ENCODE data around the gene SLC22A31.

The SLC22A31 gene

GRCh38 chr16:89173174-89173921 lies 27.0 kb downstream of the SLC22A31 start:
- H3K79me2 ChIP-seq (ENCODE audit: low read length): no peaks in the 10 kb centered on the region
- H3K27me3 ChIP-seq (replicated peaks; ENCODE audit: insufficient read depth, low read length): peaks cover 10% of the 10 kb centered on the region; the same call in 1 of the 2 replicates
- no peak overlapping the region for H3K9ac ChIP-seq (ENCODE audit: low read length)
- TF ChIP-seq EZH2 (optimal IDR thresholded peaks at IDR 0.05; ENCODE audit: low read depth, low read length): no peak
- no peak for TF ChIP-seq EZH2phosphoT487 (IDR thresholded peaks at IDR 0.05; ENCODE audit: low read length)
- TF ChIP-seq CTCF (IDR thresholded peaks at IDR 0.05; ENCODE audit: low read length): no peak
- H3K4me1 ChIP-seq (ENCODE audit: low read length): no peaks in the 10 kb centered on the region
- H2AFZ ChIP-seq (ENCODE audit: low read length): no peak overlapping the region
- H4K20me1 ChIP-seq (ENCODE audit: insufficient read depth, low read length): no peaks in the 10 kb centered on the region
- no peak overlapping the region for H3K4me3 ChIP-seq (ENCODE audit: low read length)
- DNase-seq: no peak
- no peaks in the 10 kb centered on the region for H3F3A ChIP-seq (ENCODE audit: insufficient read depth, low read length)
- no peaks in the 10 kb centered on the region for H3K36me3 ChIP-seq (replicated peaks; ENCODE audit: insufficient read depth, low read length)
- no peak overlapping the region for H3K4me2 ChIP-seq (ENCODE audit: low read depth, low read length)
- no peaks in the 10 kb centered on the region for H3K9me3 ChIP-seq (replicated peaks; ENCODE audit: insufficient read depth, low read length)
- no peak overlapping the region for H3K27ac ChIP-seq (ENCODE audit: low read length)
- no peaks in the 10 kb centered on the region for H3K9me2 ChIP-seq (replicated peaks; ENCODE audit: insufficient read depth, low read length)

- no peaks in the 10 kb centered on the region for H3K36me3 ChIP-seq (replicated peaks; ENCODE audit: insufficient read depth, low read length)
- no peaks in the 10 kb centered on the region for H4K20me1 ChIP-seq (ENCODE audit: insufficient read depth, low read length)
- H3K4me1 ChIP-seq (ENCODE audit: low read length): no peaks in the 10 kb centered on the region
- H3K27me3 ChIP-seq (replicated peaks; ENCODE audit: insufficient read depth, low read length): peaks cover 10% of the 10 kb centered on the region; the same call in 1 of the 2 replicates
- no peak overlapping the region for H3K9ac ChIP-seq (ENCODE audit: low read length)
- H3K9me3 ChIP-seq (replicated peaks; ENCODE audit: insufficient read depth, low read length): no peaks in the 10 kb centered on the region
- no peak for TF ChIP-seq EZH2phosphoT487 (IDR thresholded peaks at IDR 0.05; ENCODE audit: low read length)
- DNase-seq: no peak
- no peak overlapping the region for H3K27ac ChIP-seq (ENCODE audit: low read length)
- H3K9me2 ChIP-seq (replicated peaks; ENCODE audit: insufficient read depth, low read length): no peaks in the 10 kb centered on the region
- H3K4me2 ChIP-seq (ENCODE audit: low read depth, low read length): no peak overlapping the region
- H3F3A ChIP-seq (ENCODE audit: insufficient read depth, low read length): no peaks in the 10 kb centered on the region
- H2AFZ ChIP-seq (ENCODE audit: low read length): no peak overlapping the region
- H3K79me2 ChIP-seq (ENCODE audit: low read length): no peaks in the 10 kb centered on the region
- H3K4me3 ChIP-seq (ENCODE audit: low read length): no peak overlapping the region
These were observed 27.7 kb downstream of the SLC22A31 start for GRCh38 chr16:89172528-89173173.

GRCh38 chr16:89172171-89172527 lies 28.2 kb downstream of the SLC22A31 start:
- H3K27ac ChIP-seq (ENCODE audit: low read length): no peak overlapping the region
- TF ChIP-seq EZH2phosphoT487 (IDR thresholded peaks at IDR 0.05; ENCODE audit: low read length) (no peak), CTCF (IDR thresholded peaks at IDR 0.05; ENCODE audit: low read length) (no peak), EZH2 (optimal IDR thresholded peaks at IDR 0.05; ENCODE audit: low read depth, low read length) (no peak)
- no peak overlapping the region for H3K9ac ChIP-seq (ENCODE audit: low read length)
- no peaks in the 10 kb centered on the region for H3K79me2 ChIP-seq (ENCODE audit: low read length)
- H3K9me3 ChIP-seq (replicated peaks; ENCODE audit: insufficient read depth, low read length): no peaks in the 10 kb centered on the region
- no peaks in the 10 kb centered on the region for H3K36me3 ChIP-seq (replicated peaks; ENCODE audit: insufficient read depth, low read length)
- H3K27me3 ChIP-seq (replicated peaks; ENCODE audit: insufficient read depth, low read length): peaks cover 9% of the 10 kb centered on the region; the same call in 1 of the 2 replicates
- DNase-seq: no peak
- no peak overlapping the region; the same call in 1 of the 2 replicates for H3K4me3 ChIP-seq (ENCODE audit: low read length)
- H3K4me2 ChIP-seq (ENCODE audit: low read depth, low read length): no peak overlapping the region; the same call in 1 of the 2 replicates
- H2AFZ ChIP-seq (ENCODE audit: low read length): no peak overlapping the region
- H3F3A ChIP-seq (ENCODE audit: insufficient read depth, low read length): no peaks in the 10 kb centered on the region
- H3K9me2 ChIP-seq (replicated peaks; ENCODE audit: insufficient read depth, low read length): no peaks in the 10 kb centered on the region
- no peaks in the 10 kb centered on the region for H3K4me1 ChIP-seq (ENCODE audit: low read length)
- no peaks in the 10 kb centered on the region for H4K20me1 ChIP-seq (ENCODE audit: insufficient read depth, low read length)

Measured in MM.1S (cell line).